WTC11 (cell line): Measurements from ENCODE around the gene TGM2. TPM values are rescaled to one million over a fixed set of nuclear protein-coding genes. Genes with fewer than 3 reads are reported as not detected.

Source experiments
- ATAC-seq: fragments of 200-7000 bp; cut with Tn5 transposase; 2 replicates; pipeline ENCODE4 v1.10.0; 2021; ENCODE audit warnings: mild to moderate bottlenecking, moderate library complexity
- CTCF ChIA-PET: fragments of 300-600 bp; sonication (Branson Sonifier 250); formaldehyde crosslinking; loops from one replicate; lab custom pipeline; 2021; ENCODE audit warnings: antibody characterized with exemption; lab: Charles Lee
- POLR2A ChIA-PET: fragments of 350-600 bp; sonication (Branson Sonifier 250); formaldehyde crosslinking; loops from one replicate; lab custom pipeline; 2021; ENCODE audit warnings: antibody characterized with exemption; lab: Charles Lee
- DNase-seq: peaks from one replicate; pipeline ENCODE4 v3.0.0; 2021; ENCODE audit warnings: low spot score
- H3K27ac Mint-ChIP-seq: 2 replicates; pipeline ENCODE4 v1.8.0; 2021; ENCODE audit warnings: mixed read lengths
- H3K27me3 Mint-ChIP-seq: 2 replicates; pipeline ENCODE4 v1.8.0; 2021; ENCODE audit warnings: low read depth, mild to moderate bottlenecking, moderate library complexity, mixed read lengths
- H3K36me3 Mint-ChIP-seq: 2 replicates; pipeline ENCODE4 v1.8.0; 2021; ENCODE audit warnings: mixed read lengths
- H3K4me1 Mint-ChIP-seq: 2 replicates; pipeline ENCODE4 v1.8.0; 2022; ENCODE audit warnings: mixed read lengths
- H3K4me3 Mint-ChIP-seq: 2 replicates; pipeline ENCODE4 v1.8.0; 2021; ENCODE audit warnings: mild to moderate bottlenecking, moderate library complexity, mixed read lengths
- H3K9me3 Mint-ChIP-seq: 2 replicates; pipeline ENCODE4 v1.8.0; 2021; ENCODE audit warnings: mixed read lengths
- EMX1 ChIP-seq: fragments of 250-450 bp; sonication (Bioruptor Pico); IDR thresholded peaks from 2 replicates; pipeline ENCODE4 v1.8.0; 2021; ENCODE audit warnings: mild to moderate bottlenecking
- ESRRA ChIP-seq: sonication (generic); formaldehyde crosslinking; IDR thresholded peaks from 2 replicates; pipeline ENCODE4 v1.8.1; 2022; ENCODE audit warnings: mild to moderate bottlenecking, missing genetic modification reagents, borderline replicate concordance
- FOXJ3 ChIP-seq: sonication (generic); formaldehyde crosslinking; IDR thresholded peaks from 2 replicates; pipeline ENCODE4 v1.9.0; 2021; ENCODE audit warnings: missing genetic modification reagents, mild to moderate bottlenecking, borderline replicate concordance
- GABPB1 ChIP-seq: sonication (generic); formaldehyde crosslinking; IDR thresholded peaks from 2 replicates; pipeline ENCODE4 v1.8.1; 2023; ENCODE audit warnings: mild to moderate bottlenecking, missing genetic modification reagents
- HMGA2 ChIP-seq: fragments of 250-450 bp; sonication (Bioruptor Pico); IDR thresholded peaks from 2 replicates; pipeline ENCODE4 v1.4.0; 2021; ENCODE audit warnings: mild to moderate bottlenecking, moderate library complexity
- SMAD4 ChIP-seq: sonication (generic); formaldehyde crosslinking; IDR thresholded peaks from 2 replicates; pipeline ENCODE4 v1.8.0; 2022; ENCODE audit warnings: mild to moderate bottlenecking, missing genetic modification reagents
- SOX15 ChIP-seq: fragments of 250-450 bp; sonication (Bioruptor Pico); IDR thresholded peaks from 2 replicates; pipeline ENCODE4 v1.9.0; 2021; ENCODE audit warnings: mild to moderate bottlenecking
- TP53 ChIP-seq: sonication (generic); formaldehyde crosslinking; IDR thresholded peaks from 2 replicates; pipeline ENCODE4 v1.8.1; 2023; ENCODE audit warnings: mild to moderate bottlenecking, missing genetic modification reagents
- ZNF219 ChIP-seq: sonication (generic); formaldehyde crosslinking; IDR thresholded peaks from 2 replicates; pipeline ENCODE4 v1.8.0; 2023; ENCODE audit warnings: missing genetic modification reagents, mild to moderate bottlenecking, borderline replicate concordance
- ZNF232 ChIP-seq: sonication (generic); formaldehyde crosslinking; IDR thresholded peaks from 2 replicates; pipeline ENCODE4 v1.8.0; 2022; ENCODE audit warnings: mild to moderate bottlenecking, missing genetic modification reagents
- ZNF396 ChIP-seq: fragments of 250-450 bp; sonication (Bioruptor Pico); IDR thresholded peaks from 2 replicates; pipeline ENCODE4 v1.8.0; 2021; ENCODE audit warnings: mild to moderate bottlenecking, moderate library complexity, borderline replicate concordance
- total RNA-seq: library from RNA; stranded (reverse); gene quantifications from 3 replicates; pipeline ENCODE4 v1.2.3, GENCODE V29; 2021
- TF ChIP-seq, protein P1 (sequence below): sonication (generic); formaldehyde crosslinking; conservative IDR thresholded peaks from 2 replicates; pipeline ENCODE4 v1.8.1; 2022; ENCODE audit warnings: mild to moderate bottlenecking, missing genetic modification reagents
- TF ChIP-seq, protein P2 (sequence below): sonication (generic); formaldehyde crosslinking; IDR thresholded peaks from 2 replicates; pipeline ENCODE4 v1.8.1; 2022; ENCODE audit warnings: mild to moderate bottlenecking, moderate library complexity, missing genetic modification reagents
- TF ChIP-seq, protein P3 (sequence below): sonication (generic); formaldehyde crosslinking; IDR thresholded peaks from 2 replicates; pipeline ENCODE4 v1.8.1; 2023; ENCODE audit warnings: mild to moderate bottlenecking, missing genetic modification reagents
- TF ChIP-seq, protein P4 (sequence below): sonication (generic); formaldehyde crosslinking; IDR thresholded peaks from 2 replicates; pipeline ENCODE4 v1.8.1; 2023; ENCODE audit warnings: mild to moderate bottlenecking, moderate library complexity, missing genetic modification reagents

Gene TGM2
- total RNA-seq, 1 experiment from 2014 or later: 1.5 TPM

DNA sequence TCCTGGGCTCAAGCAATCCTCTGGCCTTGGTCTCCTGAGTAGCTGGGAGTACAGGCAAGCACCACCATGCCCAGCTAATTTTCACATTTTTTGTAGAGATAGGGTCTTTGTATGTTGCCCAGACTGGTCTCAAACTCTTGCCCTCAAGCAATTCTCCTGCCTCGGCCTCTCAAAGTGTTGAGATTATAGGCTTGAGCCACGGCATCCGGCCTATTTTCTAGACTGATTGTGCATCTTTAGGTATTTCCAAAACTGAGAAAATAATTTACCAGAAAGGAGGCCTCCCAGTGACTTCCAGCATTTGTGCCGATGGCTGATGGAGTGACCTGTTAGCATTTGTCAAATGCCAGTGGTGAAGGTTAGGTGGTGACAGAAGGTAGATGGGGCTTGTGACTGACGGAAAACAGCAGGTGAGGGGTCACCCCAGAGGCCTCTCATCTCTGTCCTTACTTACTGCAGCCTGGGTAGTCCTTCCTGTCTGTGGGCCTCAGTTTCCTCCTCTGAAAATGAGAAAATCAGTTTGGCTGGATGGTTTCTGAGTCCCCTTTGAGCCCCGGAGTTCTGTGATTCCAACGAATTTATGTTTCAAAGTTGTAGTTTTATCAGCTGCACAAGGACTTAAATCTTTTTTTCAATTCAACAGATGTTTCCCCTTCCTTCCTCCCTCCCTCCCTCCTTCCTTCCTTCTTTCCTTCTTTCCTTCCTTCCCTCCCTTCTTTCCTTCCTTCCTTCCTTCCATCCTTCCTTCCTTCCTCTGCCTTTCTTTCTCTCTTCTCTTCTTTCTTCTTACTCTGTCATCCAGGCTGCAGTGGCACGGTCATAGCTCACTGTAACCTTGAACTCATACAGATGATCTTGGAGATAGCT is 53.5 kb downstream of the TGM2 start:
- TF ChIP-seq, protein P1, sequence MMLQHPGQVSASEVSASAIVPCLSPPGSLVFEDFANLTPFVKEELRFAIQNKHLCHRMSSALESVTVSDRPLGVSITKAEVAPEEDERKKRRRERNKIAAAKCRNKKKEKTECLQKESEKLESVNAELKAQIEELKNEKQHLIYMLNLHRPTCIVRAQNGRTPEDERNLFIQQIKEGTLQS (CRISPR knock-in tag): no peak
- TF ChIP-seq ESRRA (CRISPR knock-in tag) (no peak), HMGA2 (no peak), FOXJ3 (CRISPR knock-in tag) (no peak), TP53 (no peak)
- DNase-seq (no peak), ATAC-seq (no peak)
- Mint-ChIP-seq H3K36me3 (no peaks in the 10 kb centered on the region), H3K27me3 (no peaks in the 10 kb centered on the region), H3K9me3 (no peaks in the 10 kb centered on the region), H3K27ac (no peak overlapping the region), H3K4me1 (peaks cover 3% of the 10 kb centered on the region; the same call in 1 of the 2 replicates), H3K4me3 (no peak overlapping the region)
- POLR2A ChIA-PET: no interaction called here
- CTCF ChIA-PET: interaction anchor here (0.6 to 5.3 kb wide), 11 partner anchors 11 to 201 kb away, joined by 3 to 45 read pairs (median 5); no protein-coding TSS in a partner anchor

DNA sequence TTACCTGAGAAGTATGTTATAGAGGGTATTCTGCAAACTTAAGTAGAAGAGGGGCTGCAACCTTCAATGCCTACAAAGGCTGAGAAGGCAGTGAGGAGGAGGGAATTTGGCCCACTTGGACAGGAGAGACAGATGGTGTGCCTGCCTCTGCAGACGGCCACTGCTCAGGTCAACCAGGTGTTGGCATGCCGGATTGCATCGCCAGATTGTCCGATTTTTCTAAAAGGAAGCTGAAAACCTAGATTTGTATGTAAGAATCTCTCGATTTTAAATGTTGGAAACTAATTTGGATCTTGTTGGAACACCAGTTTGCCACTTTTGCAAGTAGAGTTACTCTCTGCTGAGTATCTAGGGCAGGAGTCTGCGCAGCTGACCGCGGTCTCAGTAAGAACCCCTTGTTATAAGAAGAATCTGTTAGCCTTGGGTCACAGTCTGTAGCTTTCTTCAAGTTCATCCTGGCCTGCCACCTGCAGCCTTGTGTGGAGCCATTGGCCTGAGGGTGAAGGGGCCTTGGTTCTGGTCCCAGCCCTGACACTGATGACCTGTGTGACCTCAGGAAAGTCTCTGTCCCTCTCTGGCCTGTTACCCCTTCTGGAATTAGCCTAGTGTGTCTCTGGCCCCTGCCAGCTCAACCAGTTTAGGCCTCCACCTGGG is 54.4 kb downstream of the TGM2 start:
- H3K4me3 Mint-ChIP-seq: no peak overlapping the region
- no peaks in the 10 kb centered on the region for H3K27me3 Mint-ChIP-seq
- TF ChIP-seq EMX1 (CRISPR knock-in tag): no peak
- ATAC-seq (no peak), DNase-seq (no peak)
- no peaks in the 10 kb centered on the region for H3K9me3 Mint-ChIP-seq
- H3K36me3 Mint-ChIP-seq: no peaks in the 10 kb centered on the region
- POLR2A ChIA-PET: interaction anchor here (0.7 kb wide), 1 partner anchor 714 kb away, joined by 5 read pairs; no protein-coding TSS in a partner anchor
- CTCF ChIA-PET: interaction anchor here (0.7 to 2.7 kb wide), 6 partner anchors 37 to 194 kb away, joined by 3 to 15 read pairs (median 3); no protein-coding TSS in a partner anchor
- peaks cover 3% of the 10 kb centered on the region; the same call in 1 of the 2 replicates for H3K4me1 Mint-ChIP-seq
- no peak overlapping the region for H3K27ac Mint-ChIP-seq

DNA sequence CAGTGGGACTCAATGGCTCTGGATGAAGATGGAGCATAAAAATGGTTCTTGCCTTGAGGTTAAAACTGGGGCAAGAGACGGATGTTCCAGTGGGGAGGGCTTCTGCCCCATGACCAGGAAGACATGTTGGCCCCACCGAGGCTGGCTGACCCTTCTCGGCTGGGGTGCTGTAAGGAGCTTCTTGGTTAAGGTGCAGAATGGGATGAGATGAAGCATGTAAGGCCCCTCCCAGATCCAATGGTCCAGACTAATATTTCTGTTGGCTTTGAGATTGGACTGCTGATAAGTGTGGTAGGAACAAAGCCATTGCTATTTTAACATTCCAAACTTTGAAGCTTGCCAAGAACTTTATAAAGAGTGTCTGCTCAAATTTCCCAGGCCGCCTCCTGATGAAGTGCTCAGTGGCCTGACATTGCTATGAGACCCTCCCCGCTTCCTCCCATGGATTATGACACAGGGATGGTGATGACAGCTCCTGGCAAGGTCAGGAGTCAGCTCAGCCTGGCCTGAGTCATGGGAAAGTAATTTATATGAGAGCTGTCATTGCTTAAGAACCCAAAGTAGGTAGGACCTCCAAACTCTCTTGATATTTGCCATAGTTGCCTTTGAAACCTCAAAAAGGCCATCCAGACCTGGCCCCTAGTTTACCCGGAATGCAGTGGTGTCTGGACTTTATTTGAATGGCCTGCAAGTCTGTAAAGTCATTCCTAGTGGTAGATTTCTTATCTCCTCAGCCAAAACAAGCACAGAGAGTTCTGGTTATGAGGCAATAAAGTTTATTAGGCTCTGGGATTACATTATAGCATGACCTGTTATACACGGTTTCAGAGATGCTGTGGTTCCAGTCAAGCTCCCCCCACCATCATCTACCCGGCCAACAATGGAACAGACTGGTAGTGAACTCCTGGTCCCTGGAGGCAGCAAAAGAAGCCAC is 55.2 kb downstream of the TGM2 start:
- Mint-ChIP-seq H3K27me3 (no peaks in the 10 kb centered on the region), H3K27ac (no peak overlapping the region), H3K36me3 (no peaks in the 10 kb centered on the region), H3K9me3 (no peaks in the 10 kb centered on the region), H3K4me3 (no peak overlapping the region), H3K4me1 (peaks cover 3% of the 10 kb centered on the region; the same call in 1 of the 2 replicates)
- CTCF ChIA-PET: interaction anchor here (0.7 to 2.7 kb wide), 4 partner anchors 36 to 212 kb away, joined by 3 to 15 read pairs (median 5); no protein-coding TSS in a partner anchor
- ATAC-seq (no peak), DNase-seq (no peak)
- POLR2A ChIA-PET: no interaction called here
- TF ChIP-seq ZNF232 (no peak), ZNF396 (CRISPR knock-in tag) (no peak), GABPB1 (peak; percentile 82)

DNA sequence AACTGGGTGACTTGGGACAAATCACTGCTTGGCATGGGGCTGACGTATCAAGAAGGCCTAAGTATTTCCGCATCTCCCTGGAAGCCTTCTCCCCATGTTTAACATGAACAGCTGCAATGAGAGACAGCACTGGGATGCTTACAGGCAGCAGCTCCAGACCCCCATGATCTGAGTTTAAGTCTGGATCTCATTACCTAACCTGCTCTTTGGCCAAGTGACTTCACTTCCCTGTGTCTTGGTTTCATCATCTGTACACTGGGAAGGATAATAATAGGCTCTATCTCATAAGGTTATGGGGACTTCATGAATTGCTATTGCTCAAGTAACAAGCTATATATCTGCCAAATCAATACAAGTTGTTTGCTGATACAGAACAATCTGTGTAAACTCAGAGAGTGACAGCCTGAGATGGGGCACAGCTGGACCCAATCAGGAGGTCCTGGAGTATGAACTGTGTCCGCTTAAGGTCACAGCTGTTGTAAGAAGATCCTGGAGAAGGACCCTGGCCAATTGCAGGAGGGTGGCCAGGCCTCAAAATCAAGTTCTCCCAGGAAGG is 56.0 kb downstream of the TGM2 start:
- Mint-ChIP-seq H3K36me3 (no peaks in the 10 kb centered on the region), H3K27ac (no peak overlapping the region), H3K4me1 (peaks cover 3% of the 10 kb centered on the region; the same call in 1 of the 2 replicates), H3K4me3 (no peak overlapping the region), H3K27me3 (no peaks in the 10 kb centered on the region), H3K9me3 (no peaks in the 10 kb centered on the region)
- CTCF ChIA-PET: interaction anchor here (0.7 to 2.7 kb wide), 2 partner anchors 113 to 213 kb away, joined by 3 to 15 read pairs; no protein-coding TSS in a partner anchor
- no peak for TF ChIP-seq SOX15 (CRISPR knock-in tag)
- TF ChIP-seq SMAD4 (CRISPR knock-in tag): no peak
- TF ChIP-seq, protein P2, sequence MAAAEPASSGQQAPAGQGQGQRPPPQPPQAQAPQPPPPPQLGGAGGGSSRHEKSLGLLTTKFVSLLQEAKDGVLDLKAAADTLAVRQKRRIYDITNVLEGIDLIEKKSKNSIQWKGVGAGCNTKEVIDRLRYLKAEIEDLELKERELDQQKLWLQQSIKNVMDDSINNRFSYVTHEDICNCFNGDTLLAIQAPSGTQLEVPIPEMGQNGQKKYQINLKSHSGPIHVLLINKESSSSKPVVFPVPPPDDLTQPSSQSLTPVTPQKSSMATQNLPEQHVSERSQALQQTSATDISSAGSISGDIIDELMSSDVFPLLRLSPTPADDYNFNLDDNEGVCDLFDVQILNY: no peak
- TF ChIP-seq, protein P3, sequence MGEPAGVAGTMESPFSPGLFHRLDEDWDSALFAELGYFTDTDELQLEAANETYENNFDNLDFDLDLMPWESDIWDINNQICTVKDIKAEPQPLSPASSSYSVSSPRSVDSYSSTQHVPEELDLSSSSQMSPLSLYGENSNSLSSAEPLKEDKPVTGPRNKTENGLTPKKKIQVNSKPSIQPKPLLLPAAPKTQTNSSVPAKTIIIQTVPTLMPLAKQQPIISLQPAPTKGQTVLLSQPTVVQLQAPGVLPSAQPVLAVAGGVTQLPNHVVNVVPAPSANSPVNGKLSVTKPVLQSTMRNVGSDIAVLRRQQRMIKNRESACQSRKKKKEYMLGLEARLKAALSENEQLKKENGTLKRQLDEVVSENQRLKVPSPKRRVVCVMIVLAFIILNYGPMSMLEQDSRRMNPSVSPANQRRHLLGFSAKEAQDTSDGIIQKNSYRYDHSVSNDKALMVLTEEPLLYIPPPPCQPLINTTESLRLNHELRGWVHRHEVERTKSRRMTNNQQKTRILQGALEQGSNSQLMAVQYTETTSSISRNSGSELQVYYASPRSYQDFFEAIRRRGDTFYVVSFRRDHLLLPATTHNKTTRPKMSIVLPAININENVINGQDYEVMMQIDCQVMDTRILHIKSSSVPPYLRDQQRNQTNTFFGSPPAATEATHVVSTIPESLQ (CRISPR knock-in tag): no peak
- TF ChIP-seq, protein P4, sequence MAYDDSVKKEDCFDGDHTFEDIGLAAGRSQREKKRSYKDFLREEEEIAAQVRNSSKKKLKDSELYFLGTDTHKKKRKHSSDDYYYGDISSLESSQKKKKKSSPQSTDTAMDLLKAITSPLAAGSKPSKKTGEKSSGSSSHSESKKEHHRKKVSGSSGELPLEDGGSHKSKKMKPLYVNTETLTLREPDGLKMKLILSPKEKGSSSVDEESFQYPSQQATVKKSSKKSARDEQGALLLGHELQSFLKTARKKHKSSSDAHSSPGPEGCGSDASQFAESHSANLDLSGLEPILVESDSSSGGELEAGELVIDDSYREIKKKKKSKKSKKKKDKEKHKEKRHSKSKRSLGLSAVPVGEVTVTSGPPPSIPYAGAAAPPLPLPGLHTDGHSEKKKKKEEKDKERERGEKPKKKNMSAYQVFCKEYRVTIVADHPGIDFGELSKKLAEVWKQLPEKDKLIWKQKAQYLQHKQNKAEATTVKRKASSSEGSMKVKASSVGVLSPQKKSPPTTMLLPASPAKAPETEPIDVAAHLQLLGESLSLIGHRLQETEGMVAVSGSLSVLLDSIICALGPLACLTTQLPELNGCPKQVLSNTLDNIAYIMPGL (CRISPR knock-in tag): no peak
- TF ChIP-seq ZNF219 (CRISPR knock-in tag): no peak
- ATAC-seq (no peak), DNase-seq (no peak)
- POLR2A ChIA-PET: no interaction called here
